Vagina (tissue), 2 donors: ENCODE data around the gene CTSA.

Source experiments
- CTCF ChIP-seq, 3 experiments: fragments of 450-650 bp in 2 of 3; fragments of 200-600 bp in 1 of 3; sonication (generic) in 1 of 3; IDR thresholded peaks; one replicate each; pipeline ENCODE4 v1.5.1; 2017 to 2019; ENCODE audit warnings: antibody characterized with exemption in 3 of 3, mild to moderate bottlenecking in 2 of 3, moderate library complexity in 2 of 3
- POLR2A ChIP-seq, 2 donors: fragments of 450-650 bp; IDR thresholded peaks; one replicate each; pipeline ENCODE4 v1.6.1; 2017; ENCODE audit warnings: antibody characterized with exemption in 2 of 2, mild to moderate bottlenecking in 2 of 2, moderate library complexity in 2 of 2
- POLR2AphosphoS5 ChIP-seq, 2 donors: sonication (generic); formaldehyde crosslinking; IDR thresholded peaks; one replicate each; pipeline ENCODE4 v1.9.0; 2017; ENCODE audit warnings: antibody characterized with exemption in 2 of 2, mild to moderate bottlenecking in 2 of 2, low read depth in 1 of 2; ENCODE audit not compliant: insufficient read depth in 1 of 2

GRCh38 chr20:45919542-45920399, 28.6 kb downstream of the CTSA start:
- TF ChIP-seq POLR2AphosphoS5 (IDR thresholded peaks at IDR 0.05; ENCODE audit: insufficient read depth in 1 of 2, low read depth in 1 of 2) (no peak), CTCF (IDR thresholded peaks at IDR 0.05) (no peak), POLR2A (IDR thresholded peaks at IDR 0.05) (no peak)
